Stomach (tissue), 9 donors: ENCODE results near the gene IL10RA. TPM values are rescaled to one million over a fixed set of nuclear protein-coding genes. Genes with fewer than 3 reads are reported as not detected.

ENCODE experiments used
- DNase-seq, 2 donors: peaks; one replicate each; pipeline versions ENCODE4 v3.0.0 to v3.0.0-alpha.2; 2013 to 2019
- H3K27ac ChIP-seq, 5 donors: fragments of 200-600 bp in 4 of 5; sonication (generic) in 4 of 5; one replicate each; pipeline ENCODE4 v1.5.1; 2013 to 2019; ENCODE audit warnings: mild to moderate bottlenecking in 1 of 5, moderate library complexity in 1 of 5
- H3K27me3 ChIP-seq, 3 donors: fragments of 200-600 bp; sonication (generic); one replicate each; pipeline ENCODE4 v1.5.1; 2017 to 2019; ENCODE audit warnings: mixed run types in 1 of 3
- H3K36me3 ChIP-seq, 4 donors: fragments of 200-600 bp; sonication (generic); 1 replicate in 3 of 4; 2 replicates in 1 of 4; pipeline ENCODE4 v1.5.1; 2016 to 2019
- H3K4me1 ChIP-seq, 4 donors: fragments of 200-600 bp; sonication (generic); one replicate each; pipeline ENCODE4 v1.5.1; 2016 to 2019
- H3K4me3 ChIP-seq, 4 donors: fragments of 200-600 bp; sonication (generic) in 3 of 4; one replicate each; pipeline ENCODE4 v1.5.1; 2016 to 2019; ENCODE audit warnings: mild to moderate bottlenecking in 1 of 4
- H3K9me3 ChIP-seq, 4 donors: fragments of 200-600 bp; sonication (generic); one replicate each; pipeline ENCODE4 v1.5.1; 2016 to 2019
- CTCF ChIP-seq, 7 experiments: fragments of 450-650 bp in 4 of 7; fragments of 200-600 bp in 3 of 7; sonication (generic) in 3 of 7; IDR thresholded peaks; one replicate each; pipeline ENCODE4 v1.5.1; 2016 to 2019; ENCODE audit warnings: antibody characterized with exemption in 7 of 7, control low read depth in 2 of 7, mild to moderate bottlenecking in 1 of 7
- EP300 ChIP-seq: sonication (generic); formaldehyde crosslinking; IDR thresholded peaks from one replicate; pipeline ENCODE4 v1.6.1; 2017; ENCODE audit warnings: antibody characterized with exemption
- POLR2A ChIP-seq, 4 donors: fragments of 450-650 bp; IDR thresholded peaks; one replicate each; pipeline ENCODE4 v1.6.1; 2016; ENCODE audit warnings: antibody characterized with exemption in 4 of 4, control low read depth in 2 of 4, mild to moderate bottlenecking in 1 of 4, moderate library complexity in 1 of 4
- POLR2AphosphoS5 ChIP-seq, 3 donors: sonication (generic); formaldehyde crosslinking; IDR thresholded peaks; one replicate each; pipeline ENCODE4 v1.6.1; 2016; ENCODE audit warnings: antibody characterized with exemption in 3 of 3
- WGBS, 5 donors: extraction: QIAGEN DNeasy Blood & Tissue Kit in 3 of 5; methylation state at CpG; one replicate each; pipeline versions ENCODE4 v1.1.5 to v1.1.7; 2013 to 2018; 5-methylcytosine and 5-hydroxymethylcytosine counted together
- intact Hi-C: fragments of 100-400 bp; cut with DNase I; formaldehyde crosslinking; loops from one replicate; pipeline ENCODE4 v1.15.1; 2023; ENCODE audit warnings: low total_unique reads
- polyA plus RNA-seq, 3 donors: library from polyadenylated mRNA; stranded (reverse); fragments of 200-250 nt; gene quantifications; one replicate each; pipeline ENCODE4 v1.2.3, GENCODE V29; 2013
- total RNA-seq, 5 donors: library from RNA; depleted of rRNA; stranded (reverse); fragments of >200 nt; gene quantifications; one replicate each; pipeline versions ENCODE4 v1.1.0 to v1.2.3, GENCODE V29; 2014 to 2016
- donor health status: healthy with polysubstance abuse.
- donor health status: Bipolar disorder and iron deficiency.
- donor health status: healthy.

Gene IL10RA
- total and polyA plus RNA-seq, 8 donors: 2.1 to 190 (median 8.0) TPM

GRCh38 chr11:117941163-117941707, 45.0 kb upstream of the IL10RA start:
- Histone ChIP-seq H3K4me1 (no peaks in the 10 kb centered on the region), H3K27me3 (no peaks in the 10 kb centered on the region), H3K27ac (no peak overlapping the region), H3K4me3 (no peak overlapping the region), H3K36me3 (no peaks in the 10 kb centered on the region), H3K9me3 (no peaks in the 10 kb centered on the region)
- intact Hi-C loops: loop anchor here (10.0 kb wide), 1 partner anchor 114 kb away; no protein-coding TSS in a partner anchor
- TF ChIP-seq EP300: no peak
- TF ChIP-seq POLR2AphosphoS5 (IDR thresholded peaks at IDR 0.05): no peak
- no peak for TF ChIP-seq CTCF (IDR thresholded peaks at IDR 0.05)
- no peak for TF ChIP-seq POLR2A (IDR thresholded peaks at IDR 0.05)
- DNase-seq: peak in 1 of 2 donors; percentile 17
- 57 to 100% (median 73%) methylated on average over 3 to 4 of the region's 4 CpGs for WGBS, 5 donors

- no peaks in the 10 kb centered on the region for H3K36me3 ChIP-seq
- intact Hi-C loops: loop anchor here (10.0 kb wide), 1 partner anchor 113 kb away; no protein-coding TSS in a partner anchor
- H3K4me1 ChIP-seq: peaks cover 0 to 9% (median 2%) of the 10 kb centered on the region in 4 donors
- H3K27ac ChIP-seq: no peak overlapping the region
- no peak overlapping the region for H3K4me3 ChIP-seq
- no peaks in the 10 kb centered on the region for H3K9me3 ChIP-seq
- peaks cover 0 to 1% (median 0%) of the 10 kb centered on the region in 3 donors for H3K27me3 ChIP-seq
- 84 to 89% (median 89%) methylated on average over 6 of the region's 6 CpGs for WGBS, 5 donors
- DNase-seq: no peak
- TF ChIP-seq CTCF (IDR thresholded peaks at IDR 0.05) (no peak), EP300 (no peak), POLR2AphosphoS5 (IDR thresholded peaks at IDR 0.05) (no peak), POLR2A (IDR thresholded peaks at IDR 0.05) (no peak)
Measured at GRCh38 chr11:117941976-117942654, 44.1 kb upstream of the IL10RA start.

GRCh38 chr11:117944554-117944953, 41.6 kb upstream of the IL10RA start:
- Histone ChIP-seq H3K9me3 (no peaks in the 10 kb centered on the region), H3K4me1 (peaks cover 0 to 13% (median 2%) of the 10 kb centered on the region in 4 donors), H3K27me3 (peaks cover 0 to 20% (median 0%) of the 10 kb centered on the region in 3 donors), H3K4me3 (no peak overlapping the region), H3K36me3 (no peaks in the 10 kb centered on the region), H3K27ac (no peak overlapping the region)
- 62 to 82% (median 79%) methylated on average over 5 of the region's 5 CpGs for WGBS, 5 donors
- intact Hi-C loops: loop anchor here (10.0 kb wide), 1 partner anchor 110 kb away; no protein-coding TSS in a partner anchor
- DNase-seq: peak in 1 of 2 donors; percentile 18
- no peak for TF ChIP-seq CTCF (IDR thresholded peaks at IDR 0.05)

GRCh38 chr11:117945047-117945810, 41.0 kb upstream of the IL10RA start:
- peak in 1 of 2 donors; percentile 10 for DNase-seq
- WGBS, 5 donors: 37 to 63% (median 41%) methylated on average over 7 of the region's 7 CpGs
- Histone ChIP-seq H3K36me3 (no peaks in the 10 kb centered on the region), H3K27ac (no peak overlapping the region), H3K27me3 (peaks cover 0 to 20% (median 0%) of the 10 kb centered on the region in 3 donors), H3K4me1 (peaks cover 0 to 13% (median 2%) of the 10 kb centered on the region in 4 donors), H3K9me3 (no peaks in the 10 kb centered on the region), H3K4me3 (no peak overlapping the region)
- TF ChIP-seq EP300: no peak
- TF ChIP-seq CTCF (IDR thresholded peaks at IDR 0.05): no peak
- TF ChIP-seq POLR2AphosphoS5 (IDR thresholded peaks at IDR 0.05): no peak
- TF ChIP-seq POLR2A (IDR thresholded peaks at IDR 0.05): no peak
- intact Hi-C loops: loop anchor here (5.0 to 10.0 kb wide), 2 partner anchors 98 to 110 kb away; no protein-coding TSS in a partner anchor
